WTC11 (cell line): ENCODE results near the gene ZDHHC14. TPM values are rescaled to one million over a fixed set of nuclear protein-coding genes. Genes with fewer than 3 reads are reported as not detected.
A peak's percentile ranks its signal among the peaks of the same experiment; 100 is the strongest.

Source experiments
- ATAC-seq: fragments of 200-7000 bp; cut with Tn5 transposase; 2 replicates; pipeline ENCODE4 v1.10.0; 2021; ENCODE audit warnings: mild to moderate bottlenecking, moderate library complexity
- CTCF ChIA-PET: fragments of 300-600 bp; sonication (Branson Sonifier 250); formaldehyde crosslinking; loops from one replicate; lab custom pipeline; 2021; ENCODE audit warnings: antibody characterized with exemption; lab: Charles Lee
- POLR2A ChIA-PET: fragments of 350-600 bp; sonication (Branson Sonifier 250); formaldehyde crosslinking; loops from one replicate; lab custom pipeline; 2021; ENCODE audit warnings: antibody characterized with exemption; lab: Charles Lee
- DNase-seq: peaks from one replicate; pipeline ENCODE4 v3.0.0; 2021; ENCODE audit warnings: low spot score
- H3K27ac Mint-ChIP-seq: 2 replicates; pipeline ENCODE4 v1.8.0; 2021; ENCODE audit warnings: mixed read lengths
- H3K27me3 Mint-ChIP-seq: 2 replicates; pipeline ENCODE4 v1.8.0; 2021; ENCODE audit warnings: low read depth, mild to moderate bottlenecking, moderate library complexity, mixed read lengths
- H3K36me3 Mint-ChIP-seq: 2 replicates; pipeline ENCODE4 v1.8.0; 2021; ENCODE audit warnings: mixed read lengths
- H3K4me1 Mint-ChIP-seq: 2 replicates; pipeline ENCODE4 v1.8.0; 2022; ENCODE audit warnings: mixed read lengths
- H3K4me3 Mint-ChIP-seq: 2 replicates; pipeline ENCODE4 v1.8.0; 2021; ENCODE audit warnings: mild to moderate bottlenecking, moderate library complexity, mixed read lengths
- H3K9me3 Mint-ChIP-seq: 2 replicates; pipeline ENCODE4 v1.8.0; 2021; ENCODE audit warnings: mixed read lengths
- ATF1 ChIP-seq: sonication (generic); formaldehyde crosslinking; IDR thresholded peaks from 2 replicates; pipeline ENCODE4 v1.8.1; 2023; ENCODE audit warnings: mild to moderate bottlenecking, moderate library complexity, missing genetic modification reagents
- E2F4 ChIP-seq: sonication (generic); formaldehyde crosslinking; IDR thresholded peaks from 2 replicates; pipeline ENCODE4 v1.8.1; 2022; ENCODE audit warnings: low read depth, mild to moderate bottlenecking, moderate library complexity, missing genetic modification reagents, borderline replicate concordance
- E2F5 ChIP-seq: sonication (generic); formaldehyde crosslinking; IDR thresholded peaks from 2 replicates; pipeline ENCODE4 v1.8.1; 2022; ENCODE audit warnings: mild to moderate bottlenecking, moderate library complexity, missing genetic modification reagents
- ELF4 ChIP-seq: sonication (generic); formaldehyde crosslinking; IDR thresholded peaks from 2 replicates; pipeline ENCODE4 v1.8.1; 2022; ENCODE audit warnings: low read depth, mild to moderate bottlenecking, moderate library complexity, missing genetic modification reagents
- EMX1 ChIP-seq: fragments of 250-450 bp; sonication (Bioruptor Pico); IDR thresholded peaks from 2 replicates; pipeline ENCODE4 v1.8.0; 2021; ENCODE audit warnings: mild to moderate bottlenecking
- ESRRA ChIP-seq: sonication (generic); formaldehyde crosslinking; IDR thresholded peaks from 2 replicates; pipeline ENCODE4 v1.8.1; 2022; ENCODE audit warnings: mild to moderate bottlenecking, missing genetic modification reagents, borderline replicate concordance
- ETV6 ChIP-seq: sonication (generic); formaldehyde crosslinking; IDR thresholded peaks from 2 replicates; pipeline ENCODE4 v1.8.1; 2022; ENCODE audit warnings: mild to moderate bottlenecking, missing genetic modification reagents
- FOXJ3 ChIP-seq: sonication (generic); formaldehyde crosslinking; IDR thresholded peaks from 2 replicates; pipeline ENCODE4 v1.9.0; 2021; ENCODE audit warnings: missing genetic modification reagents, mild to moderate bottlenecking, borderline replicate concordance
- FOXP1 ChIP-seq: sonication (generic); formaldehyde crosslinking; IDR thresholded peaks from 2 replicates; pipeline ENCODE4 v1.8.0; 2022; ENCODE audit warnings: missing genetic modification reagents, mild to moderate bottlenecking, moderate library complexity, borderline replicate concordance
- GABPB1 ChIP-seq: sonication (generic); formaldehyde crosslinking; IDR thresholded peaks from 2 replicates; pipeline ENCODE4 v1.8.1; 2023; ENCODE audit warnings: mild to moderate bottlenecking, missing genetic modification reagents
- HMGA2 ChIP-seq: fragments of 250-450 bp; sonication (Bioruptor Pico); IDR thresholded peaks from 2 replicates; pipeline ENCODE4 v1.4.0; 2021; ENCODE audit warnings: mild to moderate bottlenecking, moderate library complexity
- IRF2 ChIP-seq: sonication (generic); formaldehyde crosslinking; IDR thresholded peaks from 2 replicates; pipeline ENCODE4 v1.8.0; 2022; ENCODE audit warnings: low read depth, missing genetic modification reagents, borderline replicate concordance
- MAX ChIP-seq: sonication (generic); formaldehyde crosslinking; IDR thresholded peaks from 2 replicates; pipeline ENCODE4 v1.8.0; 2022; ENCODE audit warnings: mild to moderate bottlenecking, missing genetic modification reagents
- SP1 ChIP-seq: sonication (generic); formaldehyde crosslinking; conservative IDR thresholded peaks from 2 replicates; pipeline ENCODE4 v1.8.1; 2022; ENCODE audit warnings: missing genetic modification reagents
- STAT6 ChIP-seq: sonication (generic); formaldehyde crosslinking; conservative IDR thresholded peaks from 2 replicates; pipeline ENCODE4 v1.8.1; 2023; ENCODE audit warnings: mild to moderate bottlenecking, low read depth, missing genetic modification reagents, moderate library complexity
- ZNF317 ChIP-seq: sonication (generic); formaldehyde crosslinking; IDR thresholded peaks from 2 replicates; pipeline ENCODE4 v1.8.1; 2023; ENCODE audit warnings: low read depth, mild to moderate bottlenecking, moderate library complexity, missing genetic modification reagents, borderline replicate concordance
- ZNF425 ChIP-seq: fragments of 250-450 bp; sonication (Bioruptor Pico); conservative IDR thresholded peaks from 2 replicates; pipeline ENCODE4 v1.9.0; 2021; ENCODE audit warnings: mild to moderate bottlenecking
- ZSCAN18 ChIP-seq: fragments of 250-450 bp; sonication (Bioruptor Pico); IDR thresholded peaks from 2 replicates; pipeline ENCODE4 v2.1.2; 2022; ENCODE audit warnings: mild to moderate bottlenecking, moderate library complexity
- total RNA-seq: library from RNA; stranded (reverse); gene quantifications from 3 replicates; pipeline ENCODE4 v1.2.3, GENCODE V29; 2021

ZDHHC14 gene
- total RNA-seq, 1 experiment from 2014 or later, result 6.6 TPM

GRCh38 chr6:157500022-157500421 is 119.0 kb downstream of the ZDHHC14 start (continued):
- TF ChIP-seq ATF1 (CRISPR knock-in tag) (no peak), E2F4 (no peak), MAX (CRISPR knock-in tag) (no peak)

GRCh38 chr6:157503018-157503747 is 122.2 kb downstream of the ZDHHC14 start:
- ATAC-seq (no peak), DNase-seq (no peak)
- peaks cover 51% of the 10 kb centered on the region for H3K9me3 Mint-ChIP-seq
- no peaks in the 10 kb centered on the region; the same call in 1 of the 2 replicates for H3K27me3 Mint-ChIP-seq
- CTCF ChIA-PET, result no interaction called here
- H3K27ac Mint-ChIP-seq, result no peak overlapping the region; the same call in 1 of the 2 replicates
- no peak overlapping the region for H3K4me3 Mint-ChIP-seq
- peaks cover 43% of the 10 kb centered on the region for H3K36me3 Mint-ChIP-seq
- TF ChIP-seq FOXJ3 (CRISPR knock-in tag) (no peak), FOXP1 (CRISPR knock-in tag) (no peak), EMX1 (CRISPR knock-in tag) (no peak), SP1 (no peak), ELF4 (CRISPR knock-in tag) (no peak), ZNF317 (CRISPR knock-in tag) (no peak)
- peaks cover 5% of the 10 kb centered on the region; the same call in 1 of the 2 replicates for H3K4me1 Mint-ChIP-seq
- POLR2A ChIA-PET, result no interaction called here

- H3K4me3 Mint-ChIP-seq, result no peak overlapping the region
- no peak for ATAC-seq
- H3K27me3 Mint-ChIP-seq, result no peaks in the 10 kb centered on the region; the same call in 1 of the 2 replicates
- H3K27ac Mint-ChIP-seq, result no peak overlapping the region
- ChIA-PET POLR2A (no interaction called here), CTCF (interaction anchor here (0.9 kb wide), 1 partner anchor 191 kb away, joined by 4 read pairs; no protein-coding TSS in a partner anchor)
- no peak for DNase-seq
- peaks cover 14% of the 10 kb centered on the region for H3K4me1 Mint-ChIP-seq
- H3K36me3 Mint-ChIP-seq, result peaks cover 50% of the 10 kb centered on the region
- peaks cover 51% of the 10 kb centered on the region for H3K9me3 Mint-ChIP-seq
- TF ChIP-seq E2F5, result no peak
- TF ChIP-seq GABPB1 (CRISPR knock-in tag), result no peak
- TF ChIP-seq ZSCAN18 (CRISPR knock-in tag), result no peak
- TF ChIP-seq ESRRA (CRISPR knock-in tag), result no peak
- TF ChIP-seq, all 79 proteins: peak for 0
Observed at GRCh38 chr6:157505912-157506491, 125.0 kb downstream of the ZDHHC14 start.

- no peak for DNase-seq
- Mint-ChIP-seq H3K27ac (no peak overlapping the region; the same call in 1 of the 2 replicates), H3K4me3 (no peak overlapping the region), H3K9me3 (peaks cover 36% of the 10 kb centered on the region), H3K4me1 (peaks cover 22% of the 10 kb centered on the region), H3K27me3 (no peaks in the 10 kb centered on the region), H3K36me3 (peaks cover 32% of the 10 kb centered on the region)
- CTCF ChIA-PET, result interaction anchor here (1.0 kb wide), 2 partner anchors 8 to 196 kb away, joined by 5 read pairs; no protein-coding TSS in a partner anchor
- ATAC-seq, result peak; percentile 79
- POLR2A ChIA-PET, result no interaction called here
- no peak for TF ChIP-seq HMGA2 (CRISPR knock-in tag)
- no peak for TF ChIP-seq STAT6 (CRISPR knock-in tag)
- TF ChIP-seq ETV6 (CRISPR knock-in tag), result no peak
- TF ChIP-seq IRF2 (CRISPR knock-in tag), result no peak
- TF ChIP-seq ZNF425 (CRISPR knock-in tag), result no peak
- TF ChIP-seq FOXP1 (CRISPR knock-in tag), result no peak
Observed at GRCh38 chr6:157510323-157511188, 129.6 kb downstream of the ZDHHC14 start.
